MM.1S (cell line): ENCODE measurements around the gene MAP2K7.

Source experiments
- EZH2 ChIP-seq: fragments of 300-600 bp; sonication (generic); optimal IDR thresholded peaks from 2 replicates; pipeline ENCODE3; 2017; ENCODE audit warnings: low read depth, mild to moderate bottlenecking, antibody characterized with exemption, low read length, mixed read lengths
- TF ChIP-seq, protein P1 (sequence below): fragments of 300-600 bp; sonication (generic); IDR thresholded peaks from 2 replicates; pipeline ENCODE4 v1.5.1; 2016; ENCODE audit warnings: antibody characterized with exemption, low read length, mixed read lengths

DNA sequence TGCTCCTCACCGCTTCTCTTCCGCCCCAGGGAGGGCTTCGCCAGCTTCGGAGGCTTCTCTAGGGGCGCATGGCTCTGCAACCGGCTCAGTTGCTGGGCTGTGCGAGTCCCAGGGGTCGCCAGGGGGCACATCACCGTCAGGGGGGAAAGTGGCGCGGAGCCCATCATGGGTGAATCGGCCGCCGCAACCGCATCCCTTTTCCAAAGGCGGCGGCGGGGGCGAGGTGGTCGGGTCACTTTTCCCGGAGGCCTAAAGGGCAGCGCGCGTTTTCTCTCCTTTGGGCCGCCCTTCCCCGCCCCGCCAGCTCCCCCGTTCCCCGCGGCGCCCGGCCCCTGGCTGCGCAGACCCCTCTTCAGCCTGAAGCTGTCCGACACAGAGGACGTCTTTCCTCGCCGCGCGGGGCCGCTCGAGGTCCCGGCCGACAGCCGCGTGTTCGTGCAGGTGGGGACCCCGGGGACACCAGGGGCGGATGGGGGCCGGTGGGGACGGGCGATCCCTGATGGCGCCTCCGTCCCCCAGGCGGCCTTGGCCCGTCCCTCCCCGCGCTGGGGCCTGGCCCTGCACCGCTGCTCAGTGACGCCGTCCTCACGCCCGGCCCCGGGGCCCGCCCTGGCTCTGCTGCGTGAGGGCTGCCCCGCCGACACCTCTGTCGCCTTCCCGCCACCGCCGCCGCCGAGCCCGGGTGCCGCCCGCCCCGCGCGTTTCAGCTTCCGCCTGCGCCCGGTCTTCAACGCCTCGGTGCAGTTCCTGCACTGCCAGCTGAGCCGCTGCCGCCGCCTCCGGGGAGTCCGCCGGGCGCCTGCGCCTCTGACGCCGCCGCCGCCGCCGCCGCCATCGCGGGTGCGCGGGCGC is 12.7 kb downstream of the MAP2K7 start:
- TF ChIP-seq, protein P1, sequence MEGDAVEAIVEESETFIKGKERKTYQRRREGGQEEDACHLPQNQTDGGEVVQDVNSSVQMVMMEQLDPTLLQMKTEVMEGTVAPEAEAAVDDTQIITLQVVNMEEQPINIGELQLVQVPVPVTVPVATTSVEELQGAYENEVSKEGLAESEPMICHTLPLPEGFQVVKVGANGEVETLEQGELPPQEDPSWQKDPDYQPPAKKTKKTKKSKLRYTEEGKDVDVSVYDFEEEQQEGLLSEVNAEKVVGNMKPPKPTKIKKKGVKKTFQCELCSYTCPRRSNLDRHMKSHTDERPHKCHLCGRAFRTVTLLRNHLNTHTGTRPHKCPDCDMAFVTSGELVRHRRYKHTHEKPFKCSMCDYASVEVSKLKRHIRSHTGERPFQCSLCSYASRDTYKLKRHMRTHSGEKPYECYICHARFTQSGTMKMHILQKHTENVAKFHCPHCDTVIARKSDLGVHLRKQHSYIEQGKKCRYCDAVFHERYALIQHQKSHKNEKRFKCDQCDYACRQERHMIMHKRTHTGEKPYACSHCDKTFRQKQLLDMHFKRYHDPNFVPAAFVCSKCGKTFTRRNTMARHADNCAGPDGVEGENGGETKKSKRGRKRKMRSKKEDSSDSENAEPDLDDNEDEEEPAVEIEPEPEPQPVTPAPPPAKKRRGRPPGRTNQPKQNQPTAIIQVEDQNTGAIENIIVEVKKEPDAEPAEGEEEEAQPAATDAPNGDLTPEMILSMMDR: no peak
- TF ChIP-seq EZH2: no peak
